SK-N-SH treated with all-trans-retinoic acid at 6 μM for 48 hours (cell line): ENCODE measurements around the gene RGCC.

ENCODE experiments used
- ATAC-seq: fragments of 200-7000 bp; cut with Tn5 transposase; 3 replicates; pipeline ENCODE4 v1.9.1; 2020; ENCODE audit warnings: mild to moderate bottlenecking, moderate library complexity
- BACH2 ChIP-seq: fragments of 250-450 bp; sonication (Bioruptor Pico); IDR thresholded peaks from 2 replicates; pipeline ENCODE4 v1.9.0; 2021; ENCODE audit warnings: mild to moderate bottlenecking, borderline replicate concordance
- CREB5 ChIP-seq: fragments of 250-450 bp; sonication (Bioruptor Pico); IDR thresholded peaks from 2 replicates; pipeline ENCODE4 v1.5.1; 2020; ENCODE audit warnings: low read depth, mild to moderate bottlenecking, moderate library complexity
- CSRNP3 ChIP-seq: fragments of 250-450 bp; sonication (Bioruptor Pico); IDR thresholded peaks from 2 replicates; pipeline ENCODE4 v1.5.1; 2021; ENCODE audit warnings: mild to moderate bottlenecking, moderate library complexity
- ESRRG ChIP-seq: fragments of 250-450 bp; sonication (Bioruptor Pico); IDR thresholded peaks from 2 replicates; pipeline ENCODE4 v1.6.1; 2021; ENCODE audit warnings: mild to moderate bottlenecking
- GLIS3 ChIP-seq: fragments of 250-450 bp; sonication (Bioruptor Pico); IDR thresholded peaks from 2 replicates; pipeline ENCODE4 v1.5.0; 2020; ENCODE audit warnings: mild to moderate bottlenecking, moderate library complexity
- ISL1 ChIP-seq: fragments of 250-450 bp; sonication (Bioruptor Pico); IDR thresholded peaks from 2 replicates; pipeline ENCODE4 v2.1.2; 2022; ENCODE audit warnings: mild to moderate bottlenecking, moderate library complexity
- OSR1 ChIP-seq: fragments of 250-450 bp; sonication (Bioruptor Pico); IDR thresholded peaks from 2 replicates; pipeline ENCODE4 v1.8.0; 2022; ENCODE audit warnings: moderate library complexity, mild to moderate bottlenecking, inconsistent platforms
- PATZ1 ChIP-seq: fragments of 250-450 bp; sonication (Bioruptor Pico); IDR thresholded peaks from 2 replicates; pipeline ENCODE4 v1.8.0; 2020; ENCODE audit warnings: mild to moderate bottlenecking, moderate library complexity, borderline replicate concordance
- POU6F1 ChIP-seq: fragments of 250-450 bp; sonication (Bioruptor Pico); IDR thresholded peaks from 2 replicates; pipeline ENCODE4 v1.8.0; 2021; ENCODE audit warnings: low read depth, mild to moderate bottlenecking, moderate library complexity, borderline replicate concordance
- PPARA ChIP-seq: fragments of 250-450 bp; sonication (Bioruptor Pico); IDR thresholded peaks from 2 replicates; pipeline ENCODE4 v1.5.0; 2020; ENCODE audit warnings: mild to moderate bottlenecking, borderline replicate concordance
- RARB ChIP-seq: fragments of 250-450 bp; sonication (Bioruptor Pico); IDR thresholded peaks from 2 replicates; pipeline ENCODE4 v1.8.0; 2021; ENCODE audit warnings: mild to moderate bottlenecking, moderate library complexity
- SNAI2 ChIP-seq: fragments of 250-450 bp; sonication (Bioruptor Pico); IDR thresholded peaks from 2 replicates; pipeline ENCODE4 v1.5.0; 2020; ENCODE audit warnings: mild to moderate bottlenecking, moderate library complexity
- TCF4 ChIP-seq: fragments of 250-450 bp; sonication (Bioruptor Pico); IDR thresholded peaks from 2 replicates; pipeline ENCODE4 v1.8.0; 2021; ENCODE audit warnings: mild to moderate bottlenecking, moderate library complexity, borderline replicate concordance
- TOX ChIP-seq: fragments of 250-450 bp; sonication (Bioruptor Pico); IDR thresholded peaks from 2 replicates; pipeline ENCODE4 v1.8.0; 2021; ENCODE audit warnings: mild to moderate bottlenecking, moderate library complexity, borderline replicate concordance
- ZC3H10 ChIP-seq: fragments of 250-450 bp; sonication (Bioruptor Pico); IDR thresholded peaks from 2 replicates; pipeline ENCODE4 v1.5.1; 2021; ENCODE audit warnings: mild to moderate bottlenecking, moderate library complexity
- ZFP3 ChIP-seq: fragments of 250-450 bp; sonication (Bioruptor Pico); IDR thresholded peaks from 2 replicates; pipeline ENCODE4 v1.5.0; 2020; ENCODE audit warnings: mild to moderate bottlenecking, moderate library complexity
- ZFP30 ChIP-seq: fragments of 450-650 bp; formaldehyde crosslinking; IDR thresholded peaks from 2 replicates; pipeline ENCODE4 v1.5.0; 2022; ENCODE audit warnings: mild to moderate bottlenecking, moderate library complexity
- ZNF565 ChIP-seq: fragments of 450-650 bp; formaldehyde crosslinking; conservative IDR thresholded peaks from 2 replicates; pipeline ENCODE4 v1.5.0; 2020; ENCODE audit warnings: low read depth, mild to moderate bottlenecking, moderate library complexity
- ZNF70 ChIP-seq: fragments of 450-650 bp; formaldehyde crosslinking; IDR thresholded peaks from 2 replicates; pipeline ENCODE4 v1.5.0; 2020; ENCODE audit warnings: mild to moderate bottlenecking, moderate library complexity
- ZNF8 ChIP-seq: fragments of 450-650 bp; formaldehyde crosslinking; IDR thresholded peaks from 2 replicates; pipeline ENCODE4 v1.5.0; 2020; ENCODE audit warnings: mild to moderate bottlenecking, moderate library complexity

Gene RGCC

GRCh38 chr13:41516760-41517159 lies 59.4 kb downstream of the RGCC start:
- no peak for ATAC-seq
- TF ChIP-seq PPARA (CRISPR knock-in tag): no peak
- TF ChIP-seq CSRNP3 (CRISPR knock-in tag): no peak
- no peak for TF ChIP-seq ZFP30 (CRISPR knock-in tag)
- TF ChIP-seq CREB5 (CRISPR knock-in tag): no peak
- no peak for TF ChIP-seq POU6F1 (CRISPR knock-in tag)
- TF ChIP-seq ZC3H10 (CRISPR knock-in tag): no peak
- no peak for TF ChIP-seq ZNF565 (CRISPR knock-in tag)
- TF ChIP-seq RARB (CRISPR knock-in tag): no peak
- no peak for TF ChIP-seq ZNF70 (CRISPR knock-in tag)
- no peak for TF ChIP-seq SNAI2
- TF ChIP-seq OSR1 (CRISPR knock-in tag): no peak
- TF ChIP-seq GLIS3 (CRISPR knock-in tag): no peak
- no peak for TF ChIP-seq TCF4
- TF ChIP-seq ZFP3 (CRISPR knock-in tag): no peak
- TF ChIP-seq ISL1: no peak
- TF ChIP-seq PATZ1 (CRISPR knock-in tag): no peak
- no peak for TF ChIP-seq BACH2
- TF ChIP-seq ESRRG (CRISPR knock-in tag): no peak
- no peak for TF ChIP-seq ZNF8 (CRISPR knock-in tag)
- TF ChIP-seq TOX: no peak

GRCh38 chr13:41520016-41520659 lies 62.8 kb downstream of the RGCC start:
- no peak for TF ChIP-seq ESRRG (CRISPR knock-in tag)
- no peak for TF ChIP-seq POU6F1 (CRISPR knock-in tag)
- no peak for TF ChIP-seq ZNF565 (CRISPR knock-in tag)
- no peak for TF ChIP-seq CREB5 (CRISPR knock-in tag)
- no peak for TF ChIP-seq ZNF70 (CRISPR knock-in tag)
- no peak for TF ChIP-seq PATZ1 (CRISPR knock-in tag)
- TF ChIP-seq, all 23 proteins: peak for 0
- ATAC-seq: no peak
